Measurements from ENCODE around the gene NTRK2. TPM values are rescaled to one million over a fixed set of nuclear protein-coding genes. Genes with fewer than 3 reads are reported as not detected.

The NTRK2 gene
- total and polyA plus RNA-seq, 2 experiments from 2014 or later = 0.03 TPM; not detected in 1

DNA sequence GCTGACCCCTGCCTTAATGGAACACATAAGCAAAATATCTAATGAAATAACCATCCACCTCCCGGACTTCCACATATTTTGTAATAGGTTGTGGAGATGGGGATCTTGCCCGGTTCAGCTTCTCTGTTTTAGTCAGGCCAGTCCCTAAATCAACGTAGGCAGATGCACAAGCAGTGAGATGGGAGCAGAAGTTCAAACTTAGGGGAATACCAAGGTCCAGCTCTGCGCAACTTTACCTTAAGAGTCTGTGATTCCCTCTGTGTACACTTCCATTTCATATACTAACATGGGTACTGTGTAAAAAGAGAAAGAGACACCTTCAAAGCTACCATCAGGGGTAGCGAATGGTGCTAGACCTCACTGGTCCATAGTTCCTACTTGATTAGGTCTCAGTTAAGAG lies 110.9 kb downstream of the NTRK2 start:
- H3K9me3 Mint-ChIP-seq = no peaks in the 10 kb centered on the region
- DNase-seq (ENCODE audit: low spot score) (no peak), ATAC-seq (no peak)
- no peaks in the 10 kb centered on the region for H3K9me2 ChIP-seq (ENCODE audit: insufficient read depth)
- no peaks in the 10 kb centered on the region for H3K4me1 ChIP-seq (ENCODE audit: insufficient read depth)
- no peak for TF ChIP-seq REST (IDR thresholded peaks at IDR 0.05; ENCODE audit: unreplicated experiment)
- TF ChIP-seq ETS1 (IDR thresholded peaks at IDR 0.05) = no peak
- TF ChIP-seq JUNB (IDR thresholded peaks at IDR 0.05; ENCODE audit: unreplicated experiment) = no peak
- no peak for TF ChIP-seq ZNF331 (CRISPR knock-in tag; IDR thresholded peaks at IDR 0.05; ENCODE audit: low read depth)
- TF ChIP-seq ZNF114 (CRISPR knock-in tag; IDR thresholded peaks at IDR 0.05) = no peak
- no peak for TF ChIP-seq EZH2phosphoT487 (IDR thresholded peaks at IDR 0.05; ENCODE audit: unreplicated experiment)
- no peak for TF ChIP-seq STAT1 (IDR thresholded peaks at IDR 0.05; ENCODE audit: unreplicated experiment)
- TF ChIP-seq, protein P1, sequence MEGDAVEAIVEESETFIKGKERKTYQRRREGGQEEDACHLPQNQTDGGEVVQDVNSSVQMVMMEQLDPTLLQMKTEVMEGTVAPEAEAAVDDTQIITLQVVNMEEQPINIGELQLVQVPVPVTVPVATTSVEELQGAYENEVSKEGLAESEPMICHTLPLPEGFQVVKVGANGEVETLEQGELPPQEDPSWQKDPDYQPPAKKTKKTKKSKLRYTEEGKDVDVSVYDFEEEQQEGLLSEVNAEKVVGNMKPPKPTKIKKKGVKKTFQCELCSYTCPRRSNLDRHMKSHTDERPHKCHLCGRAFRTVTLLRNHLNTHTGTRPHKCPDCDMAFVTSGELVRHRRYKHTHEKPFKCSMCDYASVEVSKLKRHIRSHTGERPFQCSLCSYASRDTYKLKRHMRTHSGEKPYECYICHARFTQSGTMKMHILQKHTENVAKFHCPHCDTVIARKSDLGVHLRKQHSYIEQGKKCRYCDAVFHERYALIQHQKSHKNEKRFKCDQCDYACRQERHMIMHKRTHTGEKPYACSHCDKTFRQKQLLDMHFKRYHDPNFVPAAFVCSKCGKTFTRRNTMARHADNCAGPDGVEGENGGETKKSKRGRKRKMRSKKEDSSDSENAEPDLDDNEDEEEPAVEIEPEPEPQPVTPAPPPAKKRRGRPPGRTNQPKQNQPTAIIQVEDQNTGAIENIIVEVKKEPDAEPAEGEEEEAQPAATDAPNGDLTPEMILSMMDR (conservative IDR thresholded peaks at IDR 0.05; ENCODE audit: low read depth in 2 of 2) = no peak
- no peak for TF ChIP-seq POLR2AphosphoS5 (IDR thresholded peaks at IDR 0.05; ENCODE audit: low read depth)
- TF ChIP-seq EZH2 (IDR thresholded peaks at IDR 0.05; ENCODE audit: low read depth, unreplicated experiment) = no peak
- TF ChIP-seq CREB1 (CRISPR knock-in tag; IDR thresholded peaks at IDR 0.05; ENCODE audit: low read depth) = no peak
- no peaks in the 10 kb centered on the region for H3K27me3 ChIP-seq (ENCODE audit: insufficient read depth)
- H3K4me1 Mint-ChIP-seq = no peaks in the 10 kb centered on the region
- H3K36me3 Mint-ChIP-seq (ENCODE audit: low read depth) = no peaks in the 10 kb centered on the region
- H3K27ac Mint-ChIP-seq = no peak overlapping the region
- no peaks in the 10 kb centered on the region for H3F3A ChIP-seq (replicated peaks; ENCODE audit: low read depth)
- H3K4me3 Mint-ChIP-seq = no peak overlapping the region
- no peak overlapping the region for H2AFZ ChIP-seq
- no peak overlapping the region for H3K4me3 ChIP-seq
- no peaks in the 10 kb centered on the region for H4K20me1 ChIP-seq (replicated peaks; ENCODE audit: insufficient read depth)
- H3K27me3 Mint-ChIP-seq (ENCODE audit: insufficient read depth, low read depth, poor library complexity) = no peaks in the 10 kb centered on the region
- H3K4me2 ChIP-seq = no peak overlapping the region
- no peaks in the 10 kb centered on the region for H3K79me2 ChIP-seq (replicated peaks; ENCODE audit: insufficient read depth)
- H3K27ac ChIP-seq (ENCODE audit: low read depth) = no peak overlapping the region
- no peaks in the 10 kb centered on the region for H3K36me3 ChIP-seq (ENCODE audit: insufficient read depth)

Data from GM23338 (cell line).